RPMI8226 (cell line): ENCODE measurements around the gene RBP3.

Source experiments
- DNase-seq: peaks from one replicate; pipeline ENCODE4 v3.0.0-alpha.2; 2015

Gene RBP3

DNA sequence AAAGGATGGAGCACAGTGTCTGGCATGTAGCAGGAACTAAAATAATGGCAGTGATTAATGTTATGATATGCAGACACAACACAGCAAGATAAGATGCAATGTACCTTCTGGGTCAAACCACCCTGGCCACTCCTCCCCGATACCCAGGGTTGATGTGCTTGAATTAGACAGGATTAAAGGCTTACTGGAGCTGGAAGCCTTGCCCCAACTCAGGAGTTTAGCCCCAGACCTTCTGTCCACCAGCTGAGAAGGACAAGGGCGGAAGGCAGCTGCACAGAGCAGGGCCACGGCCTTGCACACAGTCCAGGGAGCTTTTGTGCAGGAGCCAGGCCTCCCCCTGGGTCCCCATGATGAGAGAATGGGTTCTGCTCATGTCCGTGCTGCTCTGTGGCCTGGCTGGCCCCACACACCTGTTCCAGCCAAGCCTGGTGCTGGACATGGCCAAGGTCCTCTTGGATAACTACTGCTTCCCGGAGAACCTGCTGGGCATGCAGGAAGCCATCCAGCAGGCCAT, at the start of gene RBP3:
TSS of gene RBP3 (plus strand) at position 226 of the 514 bp plus-strand sequence. CDS start at position 348, 122 bp downstream.
- DNase-seq = no peak

DNA sequence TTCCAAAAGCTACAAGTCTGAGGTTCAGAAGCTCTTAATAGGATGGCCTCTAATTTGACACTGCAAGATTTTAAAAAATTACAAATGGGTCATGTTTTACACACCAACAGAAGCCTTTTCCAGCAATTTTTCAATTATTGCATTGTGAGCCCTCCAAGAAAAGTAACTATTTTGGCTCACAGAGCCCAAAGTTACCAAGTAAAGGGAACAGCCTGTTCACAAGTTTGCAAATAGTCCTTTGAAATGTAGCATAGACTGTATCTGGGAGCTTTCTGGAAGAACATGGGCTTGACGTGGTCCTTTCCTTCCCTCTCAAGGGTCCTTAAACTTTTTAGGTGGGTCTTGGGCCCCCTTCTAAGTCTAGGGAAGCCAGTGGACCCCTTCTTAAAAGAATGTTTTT, 49.4 kb upstream of the RBP3 start:
- no peak for DNase-seq

DNA sequence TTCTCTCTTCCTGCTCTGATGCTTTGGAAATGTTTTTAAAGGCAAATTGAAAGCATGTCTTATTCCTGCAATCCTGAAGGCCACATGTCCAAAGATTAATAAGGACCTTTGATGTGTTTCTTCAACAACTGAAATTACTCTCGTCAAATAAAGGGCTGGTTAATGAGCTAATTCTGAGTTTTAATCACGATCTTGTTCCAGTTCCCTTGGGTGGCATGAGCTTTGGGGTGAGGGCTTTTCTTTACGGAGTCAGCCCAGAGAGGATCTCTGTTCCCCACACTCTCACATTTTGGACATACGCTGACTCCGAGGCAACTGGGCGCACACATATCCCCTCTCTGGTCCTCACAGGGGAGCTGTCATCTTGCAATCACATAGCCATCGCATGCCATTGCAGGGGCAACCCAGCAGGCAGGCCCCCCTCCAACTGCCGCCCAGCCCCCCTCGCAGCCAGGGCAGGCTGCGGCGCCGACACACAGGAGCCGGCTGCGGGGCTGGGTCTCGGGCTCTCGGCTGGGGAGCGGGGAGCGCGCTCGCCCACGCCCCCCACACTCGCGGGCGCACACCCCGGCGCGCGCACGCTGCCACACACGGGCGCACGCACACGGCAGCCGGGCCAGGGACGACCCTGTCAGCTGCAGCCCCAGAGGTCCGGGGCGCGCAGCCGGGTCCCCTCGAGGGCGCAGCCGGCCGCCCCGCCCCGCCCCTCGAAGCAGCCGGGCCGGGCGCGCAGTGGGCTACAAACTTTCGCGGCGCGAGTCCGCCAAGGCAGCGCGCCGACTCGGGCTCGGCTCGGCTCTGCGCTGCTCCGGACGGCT, 48.3 kb upstream of the RBP3 start, which contains the start of gene GDF10:
TSS of gene GDF10 (plus strand) at position 587 of the 818 bp plus-strand sequence. CDS start 455 bp downstream, outside the sequence.
- DNase-seq = no peak

DNA sequence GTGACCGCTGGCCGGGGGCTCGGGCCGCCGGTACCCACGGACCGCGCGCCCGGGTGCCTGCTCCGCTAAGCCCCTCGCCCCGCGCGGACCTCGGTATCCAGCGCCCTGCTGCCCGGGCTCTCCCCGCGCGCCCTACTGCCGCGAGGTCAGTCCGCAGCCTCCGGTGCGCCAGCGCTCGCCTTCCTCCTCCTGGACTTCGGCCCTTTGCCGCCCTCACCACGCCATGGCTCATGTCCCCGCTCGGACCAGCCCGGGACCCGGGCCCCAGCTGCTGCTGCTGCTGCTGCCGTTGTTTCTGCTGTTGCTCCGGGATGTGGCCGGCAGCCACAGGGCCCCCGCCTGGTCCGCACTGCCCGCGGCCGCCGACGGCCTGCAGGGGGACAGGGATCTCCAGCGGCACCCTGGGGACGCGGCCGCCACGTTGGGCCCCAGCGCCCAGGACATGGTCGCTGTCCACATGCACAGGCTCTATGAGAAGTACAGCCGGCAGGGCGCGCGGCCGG, 47.7 kb upstream of the RBP3 start:
- DNase-seq = no peak

DNA sequence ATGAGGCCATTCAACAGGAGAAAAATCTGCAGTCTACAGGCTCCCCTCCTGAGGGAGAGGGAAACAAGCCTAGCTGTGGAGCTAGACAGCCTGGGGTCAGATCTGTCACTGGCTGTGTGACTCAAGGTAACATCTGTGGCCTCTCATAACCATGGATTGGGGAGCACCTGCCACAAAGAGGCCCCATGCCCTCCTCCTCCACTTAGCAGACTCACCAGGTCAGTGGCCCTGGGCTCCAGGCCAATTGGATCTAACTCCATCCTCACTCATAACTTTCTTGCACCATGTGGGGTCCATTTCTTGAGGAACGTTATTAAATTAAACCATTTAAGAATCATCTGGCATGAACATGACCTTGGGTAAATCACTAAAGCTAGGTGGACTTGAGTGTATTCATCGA, 46.3 kb upstream of the RBP3 start:
- no peak for DNase-seq

DNA sequence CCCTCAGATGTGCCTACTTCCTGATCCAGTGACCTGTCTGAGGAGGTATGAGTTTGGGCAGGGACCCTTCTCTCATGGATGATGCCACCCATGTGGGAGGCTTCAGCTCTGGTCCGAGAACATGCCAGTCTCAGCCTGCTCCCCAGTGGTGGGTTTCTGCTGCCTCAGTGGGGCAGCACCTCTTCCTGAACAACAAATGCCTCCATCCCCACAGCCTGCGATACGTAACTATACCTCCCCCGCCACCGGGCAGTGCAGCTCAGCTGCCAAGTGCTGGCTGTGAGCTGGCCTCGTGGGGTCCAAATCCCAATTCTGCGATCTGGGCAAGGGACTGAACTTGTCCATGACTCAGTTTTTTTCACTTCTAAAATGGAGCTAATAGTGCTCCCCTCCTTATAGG, 45.1 kb upstream of the RBP3 start:
- DNase-seq = no peak

DNA sequence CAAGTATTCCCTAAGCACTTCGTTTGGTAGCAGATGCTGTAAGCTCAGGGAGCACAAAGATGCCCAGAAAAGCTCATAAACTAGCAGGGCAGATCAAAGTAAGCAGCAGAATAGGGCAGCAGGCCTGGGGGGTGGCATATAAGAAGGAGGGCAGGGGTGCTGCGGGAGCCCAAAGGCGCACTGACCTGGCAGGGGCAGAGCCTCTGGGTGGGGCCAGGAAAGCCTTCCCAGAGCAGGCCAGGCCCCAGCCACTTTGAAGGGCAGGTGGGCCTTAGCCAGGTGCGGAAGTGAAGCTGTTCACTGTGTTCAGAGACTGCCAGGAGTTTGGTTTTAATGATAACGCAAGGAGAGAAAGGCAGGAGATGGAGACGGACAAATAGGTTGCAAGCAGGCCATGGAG, 44.3 kb upstream of the RBP3 start:
- no peak for DNase-seq

DNA sequence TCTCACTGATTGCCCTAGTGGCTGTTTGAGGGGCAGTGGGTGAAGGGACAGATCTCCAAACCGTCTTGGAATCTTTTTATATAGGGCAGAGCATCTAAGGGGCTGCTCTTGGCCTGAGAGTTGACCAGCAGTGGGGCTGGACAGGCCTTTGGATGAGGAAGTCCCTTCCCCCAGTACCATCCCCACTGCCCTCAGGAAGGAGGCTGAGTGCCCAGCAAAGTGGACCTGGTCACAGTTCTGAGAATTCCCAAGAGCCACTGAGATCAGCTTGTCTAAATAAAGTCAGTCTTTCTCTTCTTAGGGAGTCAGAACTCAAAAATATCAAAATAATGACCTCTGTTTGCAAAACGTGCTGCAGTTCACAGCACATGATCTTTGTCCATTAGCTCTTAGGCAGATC, 42.6 kb upstream of the RBP3 start:
- DNase-seq = no peak

DNA sequence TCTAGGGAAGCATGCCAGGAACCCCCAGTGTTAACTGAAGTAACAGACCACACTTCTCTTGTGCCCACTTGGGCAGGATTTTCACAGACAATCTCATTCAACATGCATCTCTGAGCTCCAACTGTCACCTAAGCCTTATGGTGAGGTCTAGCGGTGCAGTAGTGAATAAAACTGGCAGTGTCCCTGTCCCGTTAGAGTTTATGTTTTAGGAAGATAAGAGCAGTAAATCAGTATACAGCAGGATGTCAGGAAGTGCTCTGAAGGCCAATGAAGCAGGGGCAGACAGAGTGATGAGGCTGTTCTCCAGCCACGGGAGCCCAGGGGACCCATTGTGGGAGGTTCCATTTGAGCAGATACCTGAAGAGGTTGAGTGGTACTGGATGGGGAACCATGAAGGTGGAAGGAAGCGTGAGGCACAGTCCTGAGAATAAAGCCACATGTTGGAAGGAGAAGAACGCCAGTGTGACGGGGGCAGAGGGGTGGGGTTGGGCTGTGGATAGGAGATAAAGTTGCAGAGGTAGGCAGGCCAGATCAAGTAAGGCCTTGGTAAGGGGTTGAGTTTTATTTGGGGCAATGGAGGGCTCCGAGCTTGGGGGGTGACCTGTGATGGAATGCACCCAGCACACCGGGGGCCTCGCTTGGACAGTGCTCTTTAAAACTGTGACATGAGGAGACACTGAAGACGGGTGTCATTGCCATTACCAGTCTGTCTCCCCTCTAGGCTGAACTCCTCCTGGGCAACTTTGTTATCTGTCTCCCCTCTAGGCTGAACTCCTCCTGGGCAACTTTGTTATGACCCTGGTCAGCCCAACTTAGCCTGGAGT, 41.6 kb upstream of the RBP3 start:
- no peak for DNase-seq

DNA sequence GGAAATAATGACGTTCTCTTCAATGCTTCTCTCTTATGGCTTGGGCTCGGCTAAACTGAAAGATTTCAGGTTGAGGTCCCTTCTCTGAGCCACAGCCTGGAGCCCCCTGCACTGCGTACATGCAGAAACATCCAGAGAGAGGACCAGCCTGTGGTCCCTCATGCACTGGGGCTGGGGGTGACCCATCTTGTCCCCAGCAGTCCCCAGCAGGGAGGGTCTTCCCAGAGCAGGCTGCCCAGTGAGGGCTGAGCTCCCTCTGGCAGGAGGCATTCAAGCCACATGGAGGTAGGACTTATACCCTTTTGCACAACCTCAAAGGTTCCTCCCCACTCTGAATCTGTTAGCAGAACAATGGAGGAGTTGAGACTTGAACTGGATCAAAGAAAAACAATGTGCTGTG, 40.8 kb upstream of the RBP3 start:
- DNase-seq = no peak

DNA sequence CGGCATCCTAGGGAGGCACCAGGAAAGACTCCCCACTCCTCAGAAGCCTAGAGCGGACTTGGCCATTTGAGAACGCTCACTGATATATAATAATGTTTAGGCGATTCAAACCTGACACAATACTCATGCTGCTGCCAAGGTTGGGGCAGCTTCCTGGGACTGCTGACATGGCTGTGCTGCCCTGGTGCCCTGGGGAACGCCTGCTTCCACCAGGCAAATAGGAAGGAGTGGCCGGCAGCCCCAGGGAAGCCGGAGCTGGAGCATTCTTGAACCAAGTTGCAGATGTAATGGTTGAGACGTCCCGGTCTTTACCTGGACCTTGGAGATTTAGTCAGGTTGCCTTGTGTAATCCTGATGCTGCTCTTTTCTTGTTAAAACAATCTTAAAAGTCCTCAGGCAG, 39.4 kb upstream of the RBP3 start:
- no peak for DNase-seq

DNA sequence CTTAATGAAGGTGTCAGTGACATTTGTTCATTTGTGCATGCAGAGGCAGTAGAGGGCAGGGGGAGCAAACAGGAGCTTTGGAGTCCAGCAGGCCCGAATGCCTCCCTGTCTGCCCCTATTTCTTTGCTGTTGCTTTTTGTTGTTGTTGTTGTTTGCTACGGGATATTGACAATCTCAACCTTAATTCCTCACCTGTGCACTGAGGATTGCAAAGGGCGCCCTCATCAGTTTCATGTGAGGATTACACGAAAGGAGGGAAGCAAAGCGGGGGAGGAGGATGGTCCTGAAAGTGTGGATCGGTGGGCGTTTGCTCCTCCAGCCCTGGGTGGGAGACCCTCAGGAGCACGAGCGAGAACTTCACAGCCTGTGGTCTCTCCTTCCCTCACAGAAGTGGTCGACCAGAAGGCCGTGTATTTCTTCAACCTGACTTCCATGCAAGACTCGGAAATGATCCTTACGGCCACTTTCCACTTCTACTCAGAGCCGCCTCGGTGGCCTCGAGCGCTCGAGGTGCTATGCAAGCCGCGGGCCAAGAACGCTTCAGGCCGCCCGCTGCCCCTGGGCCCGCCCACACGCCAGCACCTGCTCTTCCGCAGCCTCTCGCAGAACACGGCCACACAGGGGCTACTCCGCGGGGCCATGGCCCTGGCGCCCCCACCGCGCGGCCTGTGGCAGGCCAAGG, 38.6 kb upstream of the RBP3 start:
- no peak for DNase-seq

DNA sequence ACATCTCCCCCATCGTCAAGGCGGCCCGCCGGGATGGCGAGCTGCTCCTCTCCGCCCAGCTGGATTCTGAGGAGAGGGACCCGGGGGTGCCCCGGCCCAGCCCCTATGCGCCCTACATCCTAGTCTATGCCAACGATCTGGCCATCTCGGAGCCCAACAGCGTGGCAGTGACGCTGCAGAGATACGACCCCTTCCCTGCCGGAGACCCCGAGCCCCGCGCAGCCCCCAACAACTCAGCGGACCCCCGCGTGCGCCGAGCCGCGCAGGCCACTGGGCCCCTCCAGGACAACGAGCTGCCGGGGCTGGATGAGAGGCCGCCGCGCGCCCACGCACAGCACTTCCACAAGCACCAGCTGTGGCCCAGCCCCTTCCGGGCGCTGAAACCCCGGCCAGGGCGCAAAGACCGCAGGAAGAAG, 38.1 kb upstream of the RBP3 start:
- DNase-seq = no peak

DNA sequence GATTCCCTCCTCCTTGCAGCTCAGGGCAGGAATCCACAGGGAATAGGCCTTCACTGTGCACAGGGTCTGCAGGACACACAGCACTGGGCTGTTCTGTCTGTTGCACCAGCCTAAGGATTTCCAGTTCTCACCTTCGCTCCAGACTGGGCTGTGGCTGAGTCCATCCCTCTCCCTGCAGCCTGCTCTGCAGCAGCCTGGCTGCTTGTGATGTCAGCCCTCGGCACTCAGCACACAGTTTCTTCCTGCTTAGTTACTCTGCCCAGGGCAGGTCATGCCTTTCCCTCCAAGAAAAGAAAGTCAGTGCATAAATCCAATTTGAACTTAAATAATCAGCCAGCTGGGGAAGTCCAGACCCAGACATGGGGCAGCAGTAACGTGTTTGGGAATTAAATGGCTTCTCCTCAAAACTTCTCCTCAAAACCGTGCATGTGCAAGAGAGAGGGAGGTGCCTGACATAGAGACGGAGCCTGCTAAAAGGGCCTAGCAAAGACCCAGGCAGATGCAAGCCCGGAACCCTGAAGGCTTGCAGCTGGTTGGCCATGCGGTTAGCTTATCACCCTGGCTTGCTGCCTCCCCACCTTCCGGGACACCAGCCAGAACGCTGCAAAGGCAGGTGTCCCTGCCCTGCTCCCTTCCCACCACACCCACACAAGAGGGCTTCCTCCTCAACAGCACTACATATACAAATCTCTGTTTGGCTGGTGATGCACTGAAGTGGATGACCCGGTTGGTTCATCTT, 36.8 kb upstream of the RBP3 start:
- DNase-seq = peak; percentile 87

DNA sequence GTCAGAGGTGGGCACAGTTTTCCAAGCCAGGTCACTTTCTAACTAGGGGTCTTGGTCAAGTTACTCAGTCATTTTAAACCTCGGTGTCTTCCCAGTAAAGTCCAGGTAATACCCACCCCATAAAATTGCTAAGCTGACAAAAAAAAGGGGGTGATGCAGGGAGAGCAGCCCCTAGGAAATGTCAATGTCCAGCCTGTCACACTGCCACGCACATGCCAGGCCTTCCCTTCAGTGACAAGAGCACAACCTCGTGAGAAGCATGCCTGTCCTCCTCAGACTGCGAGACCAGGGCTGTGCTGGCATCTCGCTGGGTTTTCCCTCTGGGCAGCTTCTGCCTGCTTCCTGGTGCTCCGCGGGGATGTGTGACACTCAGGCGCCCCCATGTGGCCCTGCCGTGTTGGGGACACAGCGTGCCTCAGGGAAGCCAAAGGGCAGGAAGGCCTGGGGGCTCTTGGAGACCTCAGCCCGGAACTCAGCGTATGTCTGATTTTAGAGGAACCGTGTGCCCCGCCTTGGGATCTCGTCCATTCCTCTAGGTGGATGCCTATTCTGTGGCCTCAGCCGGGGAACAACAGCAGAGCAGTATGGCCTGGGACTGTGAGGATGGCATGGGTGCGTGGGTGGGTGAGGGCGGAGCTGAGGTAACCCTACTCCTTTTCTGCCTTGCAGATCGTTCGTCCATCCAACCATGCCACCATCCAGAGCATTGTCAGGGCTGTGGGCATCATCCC, 36.1 kb upstream of the RBP3 start:
- DNase-seq = peak; percentile 78

DNA sequence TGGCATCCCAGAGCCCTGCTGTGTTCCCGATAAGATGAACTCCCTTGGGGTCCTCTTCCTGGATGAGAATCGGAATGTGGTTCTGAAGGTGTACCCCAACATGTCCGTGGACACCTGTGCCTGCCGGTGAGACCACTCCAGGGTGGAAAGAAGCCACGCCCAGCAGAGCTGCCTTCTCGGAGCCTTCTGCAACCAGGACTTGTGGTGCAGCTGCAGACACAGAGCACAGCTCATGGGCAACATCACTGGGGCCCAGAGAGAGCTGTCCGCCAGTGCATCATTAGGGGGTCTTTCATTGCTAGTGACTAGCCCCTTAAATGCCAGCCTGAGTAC, 35.5 kb upstream of the RBP3 start:
- no peak for DNase-seq

DNA sequence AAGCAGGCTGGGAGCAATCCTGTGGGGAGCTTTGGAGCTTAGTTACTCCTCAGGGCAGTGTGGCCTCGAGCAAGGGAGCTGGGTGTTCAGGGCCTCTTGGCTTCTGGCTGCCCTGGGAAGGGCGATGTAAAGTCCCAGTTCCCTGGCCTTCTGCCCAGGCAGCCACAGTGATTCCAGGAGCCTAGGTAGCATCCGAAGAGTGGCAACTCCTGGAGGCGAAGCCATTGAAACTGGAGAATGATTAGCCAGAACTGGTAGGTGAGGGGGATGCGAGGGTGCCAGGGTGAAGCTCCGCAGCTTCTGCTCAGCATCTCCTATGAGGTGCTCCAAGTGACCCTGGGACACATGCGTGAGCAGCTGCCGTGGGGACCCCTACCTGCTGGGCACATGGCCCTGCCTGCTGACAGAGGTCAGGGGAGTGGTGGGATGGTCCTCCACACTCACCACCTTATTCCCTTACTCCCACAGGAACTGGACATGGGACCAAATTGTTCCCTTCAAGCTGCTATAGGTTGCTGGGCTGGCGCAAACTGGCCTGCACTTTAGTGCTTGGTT, 33.7 kb upstream of the RBP3 start:
- DNase-seq = no peak

DNA sequence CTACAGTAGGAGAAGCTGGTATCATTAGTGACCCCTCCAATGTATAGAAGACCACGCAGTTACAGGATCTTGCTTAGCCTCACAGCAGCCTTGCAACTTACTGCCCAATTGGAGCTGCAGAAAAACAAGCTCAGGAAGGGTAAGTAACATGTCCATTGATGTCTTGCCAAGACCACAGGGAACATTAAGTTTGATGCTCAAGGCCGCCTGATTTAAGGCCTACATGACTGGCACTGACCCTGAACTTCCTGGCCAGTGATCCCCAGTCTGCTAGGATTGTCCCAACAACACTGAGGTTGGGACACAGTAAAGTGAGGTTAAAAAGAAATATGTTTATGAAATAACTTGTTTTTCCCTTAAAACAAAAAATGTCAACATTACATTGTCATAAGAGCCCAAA, 32.7 kb upstream of the RBP3 start:
- no peak for DNase-seq

DNA sequence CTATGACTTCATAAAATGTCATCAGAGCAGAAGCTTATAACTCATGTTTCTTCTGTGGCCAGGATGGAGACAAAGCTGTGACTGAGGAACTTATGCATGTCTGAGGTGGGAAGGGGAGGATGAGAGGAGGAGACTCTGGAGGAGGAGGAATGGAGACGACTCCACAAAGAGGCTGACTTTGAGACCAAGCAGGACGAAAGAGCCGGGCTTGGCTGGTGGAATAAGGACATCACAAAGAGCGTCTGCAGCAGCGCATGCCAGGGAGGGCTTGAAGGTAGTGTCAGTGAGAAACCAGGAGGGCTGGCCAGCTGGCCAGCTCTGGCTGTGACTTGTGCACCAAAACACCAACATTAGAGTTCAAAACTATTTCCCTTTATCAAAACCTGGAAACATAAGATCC, 32.0 kb upstream of the RBP3 start:
- DNase-seq = no peak

DNA sequence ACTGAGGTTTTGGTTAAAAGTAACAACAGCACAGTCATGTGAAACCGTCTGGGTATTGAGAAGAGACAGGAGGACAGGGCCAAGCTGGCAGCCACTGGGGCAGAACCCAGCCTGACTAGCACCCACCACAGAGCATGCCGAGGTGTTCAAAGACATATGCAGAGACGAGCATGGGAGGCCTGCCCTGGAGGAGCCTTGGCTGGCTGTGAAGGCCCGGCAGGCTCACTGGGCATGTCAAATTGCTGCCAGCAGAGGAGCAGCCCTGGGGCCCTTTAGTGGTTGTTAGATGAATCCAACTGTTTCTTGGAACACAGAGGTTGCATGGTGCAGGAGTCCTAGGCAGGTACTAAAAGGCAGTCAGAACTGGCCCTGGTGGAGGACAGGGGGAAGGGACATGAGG, 30.9 kb upstream of the RBP3 start:
- no peak for DNase-seq

DNA sequence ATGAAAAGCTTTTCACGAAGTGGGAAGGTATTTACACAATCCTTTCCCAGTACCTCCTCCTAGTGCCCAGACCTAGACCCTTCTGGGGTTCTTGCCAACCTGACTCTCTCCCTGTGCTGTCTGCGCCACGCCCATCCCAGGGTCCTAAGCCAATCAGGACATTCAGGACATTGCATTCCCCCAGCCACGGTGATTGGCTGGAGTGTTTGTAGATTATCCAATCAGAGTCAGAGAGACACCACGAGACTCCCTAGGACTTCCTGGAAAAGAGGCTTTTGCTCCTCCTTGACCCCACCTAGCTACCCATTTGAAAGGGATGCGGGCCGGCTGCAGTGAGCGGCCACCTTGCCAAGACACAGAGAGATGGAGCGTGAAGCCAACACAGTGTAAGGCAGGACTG, 29.5 kb upstream of the RBP3 start:
- peak; percentile 19 for DNase-seq

DNA sequence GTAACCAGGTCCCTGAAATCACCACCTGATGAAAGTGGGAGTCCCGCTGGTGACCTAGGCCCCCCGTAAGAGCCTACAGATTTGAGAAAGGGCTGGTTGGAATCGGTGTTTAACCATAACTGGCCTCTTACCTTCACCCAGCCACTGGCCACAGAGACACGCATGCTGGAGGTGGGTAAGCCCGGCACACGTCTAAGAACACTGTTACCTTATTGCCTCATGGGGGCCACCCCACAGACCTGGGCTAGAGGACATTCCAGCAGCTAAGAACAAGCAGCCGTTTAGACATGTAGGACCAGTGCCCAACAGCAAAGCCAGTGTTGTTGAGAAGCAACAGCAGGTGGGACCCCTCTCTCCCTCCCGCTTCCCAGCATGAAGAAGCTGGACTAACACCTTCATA, 28.4 kb upstream of the RBP3 start:
- DNase-seq = no peak
